Posterior cingulate gyrus (tissue), 11 donors: Measurements from ENCODE around the gene TNMD.
"Not testable (repeated sequence)": the region's sequence is repeated elsewhere in the genome, so short reads cannot be mapped to it uniquely, and the experiment has no call there.

Experiments used
- DNase-seq, 10 donors: peaks; one replicate each; pipeline versions ENCODE4 v3.0.0 to v3.0.0-alpha.2; 2020 to 2021; ENCODE audit warnings: mixed read lengths in 3 of 10
- intact Hi-C: fragments of 100-400 bp; cut with DNase I; formaldehyde crosslinking; loops from one replicate; pipeline ENCODE4 v1.15.1; 2023

The TNMD gene

GRCh38 chrX:100584611-100585010 lies at the start of gene TNMD:
Gene TNMD, plus strand, starts transcription at chrX:100584936. Its CDS starts 83 bp downstream, at chrX:100585019.
- DNase-seq = no peak
- intact Hi-C loops = no loop called here

- DNase-seq, intact Hi-C loops: not testable (repeated sequence)
These were observed 19.2 kb upstream of the TNMD start for GRCh38 chrX:100565534-100565933.

- intact Hi-C loops = no loop called here
These were observed 2.0 kb downstream of the TNMD start for GRCh38 chrX:100586747-100587146.

DNA sequence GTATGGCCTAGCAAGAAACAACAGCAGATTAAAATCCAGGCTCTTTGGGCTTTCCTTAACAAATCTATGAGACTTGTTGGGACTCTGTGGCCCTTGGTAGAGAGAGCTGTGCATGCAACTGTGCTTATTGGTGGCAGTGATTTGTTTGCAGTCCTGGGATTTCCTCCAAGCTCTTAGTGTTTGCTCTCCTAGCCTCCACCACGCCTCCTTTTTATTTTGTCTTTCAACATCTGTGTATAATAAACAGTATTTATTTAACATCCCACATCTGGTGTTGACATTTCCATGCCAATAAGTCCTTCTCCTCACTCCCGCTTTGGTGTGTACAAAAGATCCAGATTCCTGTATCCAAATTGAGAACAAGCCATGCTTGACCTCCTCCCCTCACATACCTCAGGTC lies 3.1 kb downstream of the TNMD start:
- no peak for DNase-seq

More at GRCh38 chrX:100586747-100587146, 2.0 kb downstream of the TNMD start:
- no peak for DNase-seq

DNA sequence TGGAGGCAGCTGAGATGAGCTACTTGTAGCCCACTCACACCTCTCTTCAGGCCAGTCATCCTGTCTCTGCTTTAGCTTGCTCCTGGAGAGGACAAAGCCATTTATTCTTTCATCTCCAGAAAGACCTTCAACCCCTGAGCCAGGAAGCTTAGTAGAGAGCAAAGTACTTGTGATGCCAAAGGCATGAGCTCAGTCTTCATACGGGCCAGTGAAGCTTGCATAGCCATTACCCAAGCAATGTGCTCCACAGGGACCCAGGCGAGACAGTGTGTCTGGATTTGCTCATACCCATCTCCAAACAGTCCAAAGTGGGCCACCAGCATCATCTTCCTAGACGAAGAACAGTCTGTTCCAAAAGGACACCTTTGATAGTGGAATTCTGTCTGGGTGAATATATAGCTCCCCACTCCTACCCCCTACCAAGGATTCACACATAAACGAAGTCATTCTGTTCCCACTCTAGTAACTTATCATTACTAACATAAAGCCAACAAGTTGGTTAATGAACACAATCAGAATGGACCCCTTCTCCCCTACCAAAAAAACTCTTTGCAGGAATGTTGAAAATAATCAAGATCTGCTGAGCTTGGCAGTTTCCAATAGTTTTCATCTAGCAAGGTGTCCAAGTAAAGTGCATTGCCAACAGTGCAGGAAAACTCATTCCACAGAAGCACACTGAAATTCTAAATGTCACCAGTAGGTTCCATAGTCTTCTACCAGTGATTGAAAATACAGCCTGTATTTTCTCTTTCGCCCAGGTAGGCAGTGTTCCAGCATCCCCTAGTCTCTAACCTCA lies 6.7 kb downstream of the TNMD start:
- DNase-seq = no peak
- intact Hi-C loops = no loop called here

More for the DNA sequence above, 3.1 kb downstream of the TNMD start:
- intact Hi-C loops = no loop called here

DNA sequence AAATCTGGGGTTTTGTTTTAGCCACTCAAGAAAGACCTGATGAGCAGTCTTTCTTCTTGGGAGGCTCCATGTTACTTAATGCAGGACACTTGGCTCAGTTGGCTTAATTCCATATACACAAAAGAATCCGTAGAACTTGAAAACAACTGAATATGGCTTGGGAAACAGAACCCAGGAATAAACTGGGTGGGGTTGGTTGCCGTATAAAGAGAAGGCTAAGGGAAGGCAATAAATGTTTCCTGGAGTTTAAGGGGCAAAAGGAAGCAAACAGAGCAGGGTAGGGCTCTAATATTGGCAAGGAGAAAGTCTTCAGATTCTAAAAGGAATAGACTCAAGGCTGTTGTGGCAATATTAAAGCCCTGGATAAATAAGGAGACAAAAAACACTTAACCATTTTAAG lies 8.4 kb downstream of the TNMD start:
- DNase-seq = no peak
- intact Hi-C loops = no loop called here

- intact Hi-C loops = no loop called here
- DNase-seq = no peak
These were observed 8.8 kb downstream of the TNMD start for GRCh38 chrX:100593581-100593980.

DNA sequence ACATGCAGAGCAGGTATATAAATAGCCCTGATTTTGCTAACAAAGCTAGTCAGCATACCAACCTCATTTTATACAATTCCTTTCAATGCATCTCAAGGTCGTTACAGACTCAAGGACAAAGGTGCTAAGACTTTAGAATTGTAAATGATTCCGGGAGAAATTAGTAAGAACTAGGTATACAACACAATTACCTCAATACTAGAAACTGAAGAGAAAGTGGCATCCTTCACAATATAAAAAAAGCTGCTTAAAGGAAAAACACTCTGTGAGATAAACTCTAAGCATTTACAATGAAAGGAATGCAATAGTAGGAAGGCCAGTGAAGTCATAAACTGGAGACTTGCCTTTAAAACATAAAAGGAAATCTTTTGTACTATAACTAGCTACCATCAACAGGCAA lies 11.9 kb downstream of the TNMD start:
- no peak for DNase-seq
- intact Hi-C loops = no loop called here

- intact Hi-C loops = no loop called here
- no peak for DNase-seq
These were observed 14.7 kb downstream of the TNMD start for GRCh38 chrX:100599456-100599855.

DNA sequence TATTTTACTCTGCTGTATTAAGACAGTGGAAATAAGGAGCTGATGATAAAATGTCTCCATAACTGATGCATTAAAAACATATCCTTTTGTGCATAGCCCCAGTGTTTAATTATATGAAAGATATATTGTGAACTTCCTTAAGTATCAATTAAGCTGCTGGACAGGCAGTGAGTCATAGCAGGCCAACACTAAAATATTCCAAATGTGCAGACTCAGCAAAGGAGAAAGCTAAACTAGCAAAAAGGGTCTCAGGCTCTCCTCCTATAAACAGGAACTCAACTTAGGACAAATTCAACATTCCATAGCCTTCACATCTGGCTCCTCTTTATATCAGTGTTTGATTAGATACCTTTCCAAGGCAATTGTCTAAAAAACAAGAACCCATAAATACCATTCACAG lies 15.6 kb downstream of the TNMD start:
- no peak for DNase-seq
- intact Hi-C loops = no loop called here

DNA sequence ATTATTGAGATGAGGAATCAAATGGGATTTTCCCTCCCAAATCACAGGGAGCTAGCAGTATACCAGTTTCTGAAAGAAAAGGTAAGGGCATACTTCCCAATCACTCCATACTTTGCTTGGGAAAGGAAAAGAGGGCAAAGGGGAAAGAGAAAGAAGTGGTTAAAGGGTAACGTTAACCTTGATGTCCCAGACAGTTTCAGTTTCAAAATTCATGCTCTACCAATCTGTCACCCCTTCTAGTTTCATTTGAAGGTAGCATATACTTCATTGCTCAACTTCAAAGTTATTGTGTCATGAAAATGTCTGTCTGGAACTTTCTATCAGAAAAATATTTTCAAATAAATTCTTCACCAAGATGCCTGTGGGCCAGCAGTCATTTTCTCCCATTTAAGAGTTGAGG lies 16.0 kb downstream of the TNMD start:
- no peak for DNase-seq
- intact Hi-C loops = no loop called here

- no peak for DNase-seq
- intact Hi-C loops = no loop called here
These were observed 22.0 kb downstream of the TNMD start for GRCh38 chrX:100606753-100607152.

DNA sequence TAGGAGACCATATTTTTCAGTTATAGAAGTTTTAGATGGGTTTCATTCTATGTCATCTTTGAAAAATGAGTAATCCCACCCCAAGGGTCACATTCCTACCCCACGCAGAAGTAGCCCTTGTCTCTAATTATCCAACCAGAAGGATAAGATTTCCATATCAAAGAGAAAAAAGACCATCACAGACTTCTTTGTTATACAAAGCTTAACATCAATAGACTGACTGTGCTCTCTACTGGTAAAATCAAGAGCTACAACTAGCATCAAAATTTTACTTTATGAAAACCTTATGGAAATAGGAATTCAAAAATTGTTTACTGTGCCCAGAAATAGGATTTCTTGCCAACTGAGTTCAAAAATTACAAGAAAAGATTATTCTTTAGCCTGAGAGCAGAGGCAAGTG lies 24.9 kb downstream of the TNMD start:
- intact Hi-C loops = no loop called here
- DNase-seq = no peak

DNA sequence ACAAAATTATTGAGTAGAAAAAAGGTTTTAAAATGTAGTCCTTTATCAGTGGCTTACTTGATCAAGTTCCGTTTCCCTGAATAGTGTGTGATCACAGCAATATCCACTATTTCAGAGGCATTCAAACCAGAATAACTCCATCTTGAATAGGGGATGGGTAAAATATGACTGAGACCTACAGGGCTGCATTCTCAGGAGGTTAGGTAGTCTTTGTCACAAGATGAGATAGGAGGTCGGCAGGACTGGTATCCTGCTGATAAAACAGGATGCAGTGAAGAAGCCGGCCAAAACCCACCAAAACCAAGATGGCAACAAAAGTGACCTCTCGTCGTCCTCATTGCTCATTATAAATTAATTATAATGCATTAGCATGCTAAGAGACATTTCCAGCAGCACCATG lies 27.2 kb downstream of the TNMD start:
- DNase-seq = no peak
- intact Hi-C loops = no loop called here

DNA sequence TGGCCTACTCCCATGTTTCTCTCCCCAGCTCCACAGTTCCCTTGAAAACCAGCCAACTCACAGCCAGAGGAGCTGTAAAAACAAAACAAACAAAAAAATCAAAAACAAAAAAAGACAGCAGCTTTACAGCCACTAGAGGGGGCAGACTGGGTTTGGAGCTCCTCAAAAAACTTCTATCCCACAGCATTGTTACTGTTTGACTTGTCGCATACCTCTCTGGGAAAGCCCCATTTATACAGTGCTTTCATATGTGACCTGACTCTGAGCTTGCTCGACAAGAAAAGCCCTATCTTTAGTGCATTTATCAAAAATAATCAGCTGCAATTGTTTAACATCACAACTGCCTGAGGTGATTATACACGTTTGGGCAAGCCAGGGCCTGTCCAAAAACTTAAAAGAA lies 30.3 kb downstream of the TNMD start:
- intact Hi-C loops = no loop called here
- DNase-seq = no peak

GRCh38 chrX:100623001-100623400 lies 38.3 kb downstream of the TNMD start:
- DNase-seq = no peak
- intact Hi-C loops = no loop called here

DNA sequence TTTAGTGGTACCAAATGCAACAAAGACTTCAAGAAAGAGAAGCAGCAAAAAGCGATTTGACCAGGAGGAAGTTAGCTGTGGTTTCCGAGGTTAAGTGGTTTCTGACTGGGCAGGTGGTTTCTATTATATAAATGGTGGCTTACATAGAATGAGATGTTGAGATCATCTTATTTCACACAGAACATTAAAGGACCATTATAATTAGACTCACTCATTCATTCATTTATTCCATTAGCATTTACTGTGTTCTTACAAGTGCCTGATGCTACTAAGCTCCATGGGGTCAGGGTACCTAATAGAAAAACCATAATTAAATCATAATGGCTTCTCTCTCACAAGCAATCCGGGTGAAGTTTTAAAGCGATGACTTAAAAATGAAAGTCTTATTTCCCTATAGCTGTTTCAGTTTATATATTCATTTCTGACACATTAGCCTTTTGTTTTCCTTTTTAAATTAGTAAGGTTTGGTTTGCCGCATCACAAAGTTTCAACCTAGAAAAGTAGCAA lies 41.3 kb downstream of the TNMD start:
- DNase-seq = no peak
- intact Hi-C loops = no loop called here

- DNase-seq = no peak
These were observed 50.3 kb downstream of the TNMD start for GRCh38 chrX:100635040-100635439.

GRCh38 chrX:100635989-100636320 lies 51.2 kb downstream of the TNMD start:
- no peak for DNase-seq
- intact Hi-C loops = no loop called here

More at GRCh38 chrX:100635040-100635439, 50.3 kb downstream of the TNMD start:
- intact Hi-C loops = no loop called here

DNA sequence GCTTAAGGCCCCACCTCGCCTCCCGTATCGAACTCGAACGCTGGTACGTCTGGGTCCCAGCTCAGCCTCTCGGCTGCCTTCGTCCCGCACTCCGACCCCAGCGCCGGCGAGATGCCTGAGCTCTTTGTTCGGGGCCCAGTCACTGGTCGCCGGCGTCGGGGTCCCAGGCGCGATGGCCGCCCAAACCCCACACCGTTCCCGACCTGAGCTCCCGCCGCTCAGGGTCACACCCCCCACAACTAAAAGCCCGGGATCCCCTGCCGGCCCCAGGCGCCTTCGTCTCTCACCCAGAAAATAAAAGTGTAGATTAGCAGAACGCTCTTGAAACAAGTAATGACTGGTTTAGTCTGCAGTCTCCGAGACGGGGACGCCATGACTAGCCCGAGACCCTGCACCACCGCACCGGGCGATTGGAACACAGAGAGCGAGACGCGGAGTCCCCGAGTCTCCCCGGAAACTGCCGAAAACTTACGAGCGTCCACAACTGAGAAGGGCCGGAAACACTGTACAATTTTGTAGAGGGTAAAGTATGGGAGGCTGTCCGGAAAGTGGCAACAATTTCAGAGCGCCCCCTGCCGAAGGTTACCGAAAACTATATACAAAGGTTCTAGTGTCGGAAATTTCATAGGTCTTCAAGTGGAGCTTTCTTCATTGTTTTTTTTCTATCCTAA lies 51.7 kb downstream of the TNMD start, which contains the start of gene TSPAN6:
Gene TSPAN6 (minus strand): TSS at position 486 of the 671 bp plus-strand sequence. CDS start 112 bp downstream, at position 374.
- intact Hi-C loops = no loop called here

GRCh38 chrX:100642290-100642689 lies 57.6 kb downstream of the TNMD start:
- no peak for DNase-seq
- intact Hi-C loops = no loop called here

More for the DNA sequence above, 51.7 kb downstream of the TNMD start, which contains the start of gene TSPAN6:
- peak; percentile 27 to 91 (median 64) for DNase-seq

DNA sequence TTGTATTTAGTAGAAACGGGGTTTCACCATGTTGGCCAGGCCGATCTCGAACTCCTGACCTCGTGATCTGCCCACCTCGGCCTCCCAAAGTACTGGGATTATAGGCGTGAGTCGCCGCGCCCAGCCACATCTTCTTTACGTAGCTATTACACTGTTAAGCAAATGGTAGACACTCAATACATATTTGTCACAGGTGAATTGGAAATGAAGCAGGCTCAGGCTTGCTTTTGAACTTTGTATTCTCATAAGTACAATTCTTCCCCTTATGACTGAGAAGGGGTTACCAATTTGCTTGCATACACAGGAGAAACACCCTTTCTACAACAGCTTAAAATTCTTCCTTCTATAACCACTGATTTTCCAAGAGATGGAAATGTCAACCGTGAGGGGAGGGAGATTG lies 58.5 kb downstream of the TNMD start:
- intact Hi-C loops = no loop called here
- no peak for DNase-seq
